OCI-LY7 (cell line): ENCODE data around the gene RPL37A. TPM values are rescaled to one million over a fixed set of nuclear protein-coding genes. Genes with fewer than 3 reads are reported as not detected.

Source experiments
- BruUV-seq: library from RNA; stranded (reverse); fragments of 400-500 nt; replicated peaks from 2 replicates; lab custom pipeline; 2021; lab: Mats Ljungman, UMichigan
- CTCF ChIA-PET: fragments of 300-600 bp; sonication (Branson Sonifier 250); formaldehyde crosslinking; loops from one replicate; lab custom pipeline; 2022; ENCODE audit warnings: antibody characterized with exemption; ENCODE audit not compliant: unreplicated experiment; lab: Charles Lee
- POLR2A ChIA-PET: fragments of 300-600 bp; sonication (Branson Sonifier 250); formaldehyde crosslinking; loops from one replicate; lab custom pipeline; 2022; ENCODE audit warnings: antibody characterized with exemption; lab: Charles Lee
- DNase-seq: peaks from one replicate; pipeline ENCODE4 v3.0.0-alpha.2; 2015; ENCODE audit warnings: low spot score
- H2AFZ ChIP-seq: fragments of 200-600 bp; sonication (generic), shearing (Covaris generic); 2 replicates; pipeline ENCODE4 v1.6.1; 2014; ENCODE audit warnings: mild to moderate bottlenecking, antibody characterized with exemption, low read length, moderate library complexity
- H3K27ac ChIP-seq: fragments of 200-600 bp; sonication (generic); 2 replicates; pipeline ENCODE4 v1.5.1; 2014; ENCODE audit warnings: mixed run types, low read depth, mild to moderate bottlenecking, moderate library complexity, low read length, inconsistent platforms; ENCODE audit not compliant: poor library complexity, severe bottlenecking
- H3K36me3 ChIP-seq: fragments of 200-600 bp; sonication (generic); 2 replicates; pipeline ENCODE4 v1.6.1; 2014; ENCODE audit warnings: mild to moderate bottlenecking, antibody characterized with exemption, low read length, moderate library complexity, mixed read lengths; ENCODE audit not compliant: insufficient read depth
- H3K4me1 ChIP-seq: fragments of 200-600 bp; sonication (generic); 2 replicates; pipeline ENCODE4 v1.5.1; 2014; ENCODE audit warnings: mild to moderate bottlenecking, low read length; ENCODE audit not compliant: insufficient read depth, poor library complexity, severe bottlenecking
- H3K4me2 ChIP-seq: fragments of 200-600 bp; sonication (generic); 2 replicates; pipeline ENCODE4 v1.6.1; 2014; ENCODE audit warnings: mild to moderate bottlenecking, low read length
- H3K4me3 ChIP-seq: fragments of 200-600 bp; sonication (generic); 2 replicates; pipeline ENCODE4 v1.5.1; 2014; ENCODE audit warnings: mild to moderate bottlenecking, low read depth, low read length; ENCODE audit not compliant: poor library complexity, severe bottlenecking
- H3K79me2 ChIP-seq: fragments of 200-600 bp; sonication (generic); 2 replicates; pipeline ENCODE4 v1.6.1; 2016; ENCODE audit warnings: low read depth, mild to moderate bottlenecking, low read length, moderate library complexity, mixed read lengths; ENCODE audit not compliant: insufficient read depth
- H3K9me2 ChIP-seq: fragments of 200-600 bp; sonication (generic); 2 replicates; pipeline ENCODE4 v1.6.1; 2016; ENCODE audit warnings: mild to moderate bottlenecking, low read length, mixed read lengths; ENCODE audit not compliant: insufficient read depth
- H3K9me3 ChIP-seq: fragments of 200-600 bp; sonication (generic); 2 replicates; pipeline ENCODE4 v1.6.1; 2014; ENCODE audit warnings: mild to moderate bottlenecking, mixed run types, low read length, mixed read lengths
- H4K20me1 ChIP-seq: fragments of 200-600 bp; sonication (generic); 2 replicates; pipeline ENCODE4 v1.6.1; 2014; ENCODE audit warnings: mild to moderate bottlenecking, antibody characterized with exemption, low read length, moderate library complexity, mixed read lengths; ENCODE audit not compliant: insufficient read depth
- EZH2phosphoT487 ChIP-seq: fragments of 200-600 bp; sonication (generic); IDR thresholded peaks from 2 replicates; pipeline ENCODE4 v1.6.1; 2018; ENCODE audit warnings: low read depth, borderline replicate concordance, mild to moderate bottlenecking, mixed run types, antibody characterized with exemption, low read length, moderate library complexity, mixed read lengths
- intact Hi-C: fragments of 100-400 bp; cut with micrococcal nuclease; formaldehyde crosslinking; loops from one replicate; pipeline ENCODE4 v1.10.0; 2022; ENCODE audit not compliant: unreplicated experiment
- total RNA-seq, 2 experiments: library from RNA; depleted of rRNA in 1 of 2; stranded (reverse); fragments of >200 nt in 1 of 2; shearing (Covaris generic) in 1 of 2; gene quantifications; 2 replicates each; pipeline ENCODE4 v1.2.3, GENCODE V29; 2014 to 2022
- TF ChIP-seq, protein P1 (sequence below): fragments of 200-600 bp; sonication (generic); conservative IDR thresholded peaks from 2 replicates; pipeline ENCODE4 v1.5.1; 2014; ENCODE audit warnings: mild to moderate bottlenecking, antibody characterized with exemption, low read length, moderate library complexity, mixed read lengths

The RPL37A gene
- total RNA-seq, 2 experiments from 2014 or later = 3,500 to 4,020 TPM

- ChIA-PET CTCF (no interaction called here), POLR2A (interaction anchor here (0.9 kb wide), 1 partner anchor 11 kb away, joined by 3 read pairs; no protein-coding TSS in a partner anchor)
- Histone ChIP-seq H3K4me2 (peak overlapping the region; percentile 88), H4K20me1 (peaks cover 28% of the 10 kb centered on the region), H3K9me2 (no peaks in the 10 kb centered on the region), H3K79me2 (peaks cover 60% of the 10 kb centered on the region), H3K4me3 (peak overlapping the region; percentile 94), H3K36me3 (peaks cover 66% of the 10 kb centered on the region), H3K4me1 (peaks cover 47% of the 10 kb centered on the region), H2AFZ (no peak overlapping the region), H3K9me3 (no peaks in the 10 kb centered on the region), H3K27ac (peak overlapping the region; percentile 67)
- DNase-seq = peak; percentile 39
- no peak for TF ChIP-seq EZH2phosphoT487
- TF ChIP-seq, protein P1, sequence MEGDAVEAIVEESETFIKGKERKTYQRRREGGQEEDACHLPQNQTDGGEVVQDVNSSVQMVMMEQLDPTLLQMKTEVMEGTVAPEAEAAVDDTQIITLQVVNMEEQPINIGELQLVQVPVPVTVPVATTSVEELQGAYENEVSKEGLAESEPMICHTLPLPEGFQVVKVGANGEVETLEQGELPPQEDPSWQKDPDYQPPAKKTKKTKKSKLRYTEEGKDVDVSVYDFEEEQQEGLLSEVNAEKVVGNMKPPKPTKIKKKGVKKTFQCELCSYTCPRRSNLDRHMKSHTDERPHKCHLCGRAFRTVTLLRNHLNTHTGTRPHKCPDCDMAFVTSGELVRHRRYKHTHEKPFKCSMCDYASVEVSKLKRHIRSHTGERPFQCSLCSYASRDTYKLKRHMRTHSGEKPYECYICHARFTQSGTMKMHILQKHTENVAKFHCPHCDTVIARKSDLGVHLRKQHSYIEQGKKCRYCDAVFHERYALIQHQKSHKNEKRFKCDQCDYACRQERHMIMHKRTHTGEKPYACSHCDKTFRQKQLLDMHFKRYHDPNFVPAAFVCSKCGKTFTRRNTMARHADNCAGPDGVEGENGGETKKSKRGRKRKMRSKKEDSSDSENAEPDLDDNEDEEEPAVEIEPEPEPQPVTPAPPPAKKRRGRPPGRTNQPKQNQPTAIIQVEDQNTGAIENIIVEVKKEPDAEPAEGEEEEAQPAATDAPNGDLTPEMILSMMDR = no peak
- no TSS peak for BruUV-seq
- intact Hi-C loops = loop anchor here (2.0 to 10.0 kb wide), 3 partner anchors 87 to 1685 kb away; partner anchors contain the start of genes SMARCAL1 and XRCC5
These were observed 1.1 kb downstream of the RPL37A start for GRCh38 chr2:216499641-216500218.

GRCh38 chr2:216500572-216500971 is 1.9 kb downstream of the RPL37A start:
- ChIA-PET POLR2A (interaction anchor here (0.6 to 0.7 kb wide), 3 partner anchors 9 to 1021 kb away, joined by 4 to 6 read pairs (median 6); no protein-coding TSS in a partner anchor), CTCF (no interaction called here)
- no TSS peak for BruUV-seq
- TF ChIP-seq EZH2phosphoT487 = no peak
- Histone ChIP-seq H4K20me1 (peaks cover 28% of the 10 kb centered on the region), H3K27ac (peak overlapping the region; percentile 67), H2AFZ (no peak overlapping the region), H3K9me3 (no peaks in the 10 kb centered on the region), H3K9me2 (no peaks in the 10 kb centered on the region), H3K4me1 (peaks cover 47% of the 10 kb centered on the region), H3K36me3 (peaks cover 74% of the 10 kb centered on the region), H3K4me2 (peak overlapping the region; percentile 88), H3K79me2 (peaks cover 60% of the 10 kb centered on the region), H3K4me3 (peak overlapping the region; percentile 94)
- DNase-seq = no peak
- intact Hi-C loops = no loop called here

- ChIA-PET CTCF (no interaction called here), POLR2A (no interaction called here)
- no peak overlapping the region for H3K4me2 ChIP-seq
- no peak overlapping the region for H2AFZ ChIP-seq
- no peaks in the 10 kb centered on the region for H3K9me2 ChIP-seq
- H4K20me1 ChIP-seq = peaks cover 34% of the 10 kb centered on the region
- DNase-seq = no peak
- H3K27ac ChIP-seq = no peak overlapping the region
- TF ChIP-seq, protein P1 = no peak
- TF ChIP-seq EZH2phosphoT487 = no peak
- no TSS peak for BruUV-seq
- H3K36me3 ChIP-seq = peaks cover 81% of the 10 kb centered on the region
- H3K79me2 ChIP-seq = peaks cover 60% of the 10 kb centered on the region
- H3K4me1 ChIP-seq = peaks cover 45% of the 10 kb centered on the region
- intact Hi-C loops = no loop called here
- H3K9me3 ChIP-seq = no peaks in the 10 kb centered on the region
- H3K4me3 ChIP-seq = no peak overlapping the region
These were observed 3.2 kb downstream of the RPL37A start for GRCh38 chr2:216501854-216502253.
